Measurements from ENCODE around the gene TRANK1. TPM values are rescaled to one million over a fixed set of nuclear protein-coding genes. Genes with fewer than 3 reads are reported as not detected.
"Not testable (repeated sequence)": the region's sequence is repeated elsewhere in the genome, so short reads cannot be mapped to it uniquely, and the experiment has no call there.

The TRANK1 gene
- total and polyA plus RNA-seq, 2 donors from 2014 or later: 1.2 to 21.4 TPM

GRCh38 chr3:36957063-36957462, 12.2 kb upstream of the TRANK1 start:
- Histone ChIP-seq H3K27me3 (ENCODE audit: control insufficient read depth, insufficient read depth, low read length) (no peaks in the 10 kb centered on the region), H3K36me3 (ENCODE audit: control insufficient read depth in 2 of 3, insufficient read depth in 3 of 3, low read length in 3 of 3) (no peaks in the 10 kb centered on the region), H3K27ac (ENCODE audit: low read depth in 2 of 2, low read length in 2 of 2) (no peak overlapping the region), H3K4me3 (ENCODE audit: low read length in 3 of 3) (no peak overlapping the region), H3K4me1 (ENCODE audit: control insufficient read depth in 2 of 3, insufficient read depth in 2 of 3, low read depth in 1 of 3, low read length in 3 of 3) (no peaks in the 10 kb centered on the region), H3K9me3 (ENCODE audit: control insufficient read depth in 2 of 3, insufficient read depth in 1 of 3, low read length in 3 of 3) (no peaks in the 10 kb centered on the region), H3K9ac (ENCODE audit: low read length in 3 of 3) (no peak overlapping the region)
- TF ChIP-seq CTCF (IDR thresholded peaks at IDR 0.05; ENCODE audit: borderline replicate concordance, extremely low read depth, insufficient read depth): no peak
- FAIRE-seq (no peak), DNase-seq (no peak)
- intact Hi-C loops (cut with DNase I): loop anchor here (10.0 kb wide), 1 partner anchor 222 kb away; no protein-coding TSS in a partner anchor

GRCh38 chr3:36956155-36956554, 11.3 kb upstream of the TRANK1 start:
- TF ChIP-seq CTCF (IDR thresholded peaks at IDR 0.05; ENCODE audit: borderline replicate concordance, extremely low read depth, insufficient read depth): no peak
- FAIRE-seq: no peak
- H3K9me3 ChIP-seq (ENCODE audit: control insufficient read depth in 2 of 3, insufficient read depth in 1 of 3, low read length in 3 of 3): no peaks in the 10 kb centered on the region
- intact Hi-C loops (cut with DNase I): loop anchor here (10.0 kb wide), 1 partner anchor 221 kb away; no protein-coding TSS in a partner anchor
- H3K4me3 ChIP-seq (ENCODE audit: low read length in 3 of 3): no peak overlapping the region
- no peak overlapping the region for H3K9ac ChIP-seq (ENCODE audit: low read length in 3 of 3)
- no peaks in the 10 kb centered on the region for H3K27me3 ChIP-seq (ENCODE audit: control insufficient read depth, insufficient read depth, low read length)
- no peak for DNase-seq
- H3K4me1 ChIP-seq (ENCODE audit: control insufficient read depth in 2 of 3, insufficient read depth in 2 of 3, low read depth in 1 of 3, low read length in 3 of 3): no peaks in the 10 kb centered on the region
- no peak overlapping the region for H3K27ac ChIP-seq (ENCODE audit: low read depth in 2 of 2, low read length in 2 of 2)
- no peaks in the 10 kb centered on the region for H3K36me3 ChIP-seq (ENCODE audit: control insufficient read depth in 2 of 3, insufficient read depth in 3 of 3, low read length in 3 of 3)

- no peaks in the 10 kb centered on the region for H3K9me3 ChIP-seq (ENCODE audit: control insufficient read depth in 2 of 3, insufficient read depth in 1 of 3, low read length in 3 of 3)
- no peak overlapping the region for H3K9ac ChIP-seq (ENCODE audit: low read length in 3 of 3)
- H3K4me1 ChIP-seq (ENCODE audit: control insufficient read depth in 2 of 3, insufficient read depth in 2 of 3, low read depth in 1 of 3, low read length in 3 of 3): no peaks in the 10 kb centered on the region
- no peak overlapping the region for H3K27ac ChIP-seq (ENCODE audit: low read depth in 2 of 2, low read length in 2 of 2)
- no peak for TF ChIP-seq CTCF (IDR thresholded peaks at IDR 0.05; ENCODE audit: borderline replicate concordance, extremely low read depth, insufficient read depth)
- DNase-seq (no peak), FAIRE-seq (no peak)
- intact Hi-C loops (cut with DNase I): loop anchor here (10.0 kb wide), 1 partner anchor 220 kb away; no protein-coding TSS in a partner anchor
- H3K4me3 ChIP-seq (ENCODE audit: low read length in 3 of 3): no peak overlapping the region
- no peaks in the 10 kb centered on the region for H3K36me3 ChIP-seq (ENCODE audit: control insufficient read depth in 2 of 3, insufficient read depth in 3 of 3, low read length in 3 of 3)
- H3K27me3 ChIP-seq (ENCODE audit: control insufficient read depth, insufficient read depth, low read length): no peaks in the 10 kb centered on the region
Measured at GRCh38 chr3:36954452-36955134, 9.7 kb upstream of the TRANK1 start.

GRCh38 chr3:36947814-36948213, 3.0 kb upstream of the TRANK1 start:
- H3K4me3 ChIP-seq (ENCODE audit: low read length in 3 of 3); H3K9ac ChIP-seq (ENCODE audit: low read length in 3 of 3); H3K27ac ChIP-seq (ENCODE audit: low read depth in 2 of 2, low read length in 2 of 2); intact Hi-C loops (cut with DNase I); H3K9me3 ChIP-seq (ENCODE audit: control insufficient read depth in 2 of 3, insufficient read depth in 1 of 3, low read length in 3 of 3); DNase-seq; FAIRE-seq; H3K27me3 ChIP-seq (ENCODE audit: control insufficient read depth, insufficient read depth, low read length); H3K36me3 ChIP-seq (ENCODE audit: control insufficient read depth in 2 of 3, insufficient read depth in 3 of 3, low read length in 3 of 3); H3K4me1 ChIP-seq (ENCODE audit: control insufficient read depth in 2 of 3, insufficient read depth in 2 of 3, low read depth in 1 of 3, low read length in 3 of 3): not testable (repeated sequence)
